Measurements from ENCODE around the gene CDAN1.
"Not testable (repeated sequence)": the region's sequence is repeated elsewhere in the genome, so short reads cannot be mapped to it uniquely, and the experiment has no call there.

Gene CDAN1

GRCh38 chr15:42710662-42711061 is 26.3 kb downstream of the CDAN1 start:
- no peak for DNase-seq (ENCODE audit: low read depth)

- DNase-seq (ENCODE audit: low read depth), result no peak
Observed at GRCh38 chr15:42707873-42708544, 28.9 kb downstream of the CDAN1 start.

- no peak for DNase-seq (ENCODE audit: low read depth)
Observed at GRCh38 chr15:42707068-42707467, 29.9 kb downstream of the CDAN1 start.

GRCh38 chr15:42705336-42705735 is 31.6 kb downstream of the CDAN1 start:
- no peak for DNase-seq (ENCODE audit: low read depth)

- no peak for DNase-seq (ENCODE audit: low read depth)
Observed at GRCh38 chr15:42704492-42704926, 32.4 kb downstream of the CDAN1 start.

GRCh38 chr15:42696626-42697025 is 40.3 kb downstream of the CDAN1 start:
- DNase-seq (ENCODE audit: low read depth), result no peak

GRCh38 chr15:42695527-42696071 is 41.3 kb downstream of the CDAN1 start:
- no peak for DNase-seq (ENCODE audit: low read depth)

GRCh38 chr15:42694398-42694797 is 42.5 kb downstream of the CDAN1 start:
- no peak for DNase-seq (ENCODE audit: low read depth)

- DNase-seq (ENCODE audit: low read depth), result no peak
Observed at GRCh38 chr15:42693942-42694341, 43.0 kb downstream of the CDAN1 start.

GRCh38 chr15:42693496-42693895 is 43.4 kb downstream of the CDAN1 start:
- DNase-seq (ENCODE audit: low read depth), result no peak

- no peak for DNase-seq (ENCODE audit: low read depth)
Observed at GRCh38 chr15:42692997-42693396, 43.9 kb downstream of the CDAN1 start.

GRCh38 chr15:42692536-42692935 is 44.4 kb downstream of the CDAN1 start:
- DNase-seq (ENCODE audit: low read depth), result no peak

- DNase-seq (ENCODE audit: low read depth), result no peak
Observed at GRCh38 chr15:42691770-42692169, 45.2 kb downstream of the CDAN1 start.

- DNase-seq (ENCODE audit: low read depth), result no peak
Observed at GRCh38 chr15:42691308-42691707, 45.6 kb downstream of the CDAN1 start.

GRCh38 chr15:42688301-42688700 is 48.6 kb downstream of the CDAN1 start:
- DNase-seq (ENCODE audit: low read depth), result no peak

GRCh38 chr15:42687740-42688139 is 49.2 kb downstream of the CDAN1 start:
- no peak for DNase-seq (ENCODE audit: low read depth)

GRCh38 chr15:42686281-42686680 is 50.6 kb downstream of the CDAN1 start:
- no peak for DNase-seq (ENCODE audit: low read depth)

- no peak for DNase-seq (ENCODE audit: low read depth)
Observed at GRCh38 chr15:42681119-42681518, 55.8 kb downstream of the CDAN1 start.

- not testable (repeated sequence) for DNase-seq (ENCODE audit: low read depth)
Observed at GRCh38 chr15:42680142-42680482, 56.8 kb downstream of the CDAN1 start.

- no peak for DNase-seq (ENCODE audit: low read depth)
Observed at GRCh38 chr15:42679285-42680141, 57.4 kb downstream of the CDAN1 start.

- no peak for DNase-seq (ENCODE audit: low read depth)
Observed at GRCh38 chr15:42675021-42675420, 61.9 kb downstream of the CDAN1 start.

GRCh38 chr15:42674472-42674871 is 62.5 kb downstream of the CDAN1 start:
- DNase-seq (ENCODE audit: low read depth), result no peak
